Adrenal gland (tissue), 5 donors: ENCODE results near the gene REG3A.

Experiments
- CTCF ChIP-seq, 6 experiments: fragments of 450-650 bp in 4 of 6; fragments of 200-600 bp in 2 of 6; sonication (generic) in 1 of 6; IDR thresholded peaks; 1 replicate in 5 of 6; 2 replicates in 1 of 6; pipeline versions ENCODE4 v1.5.1 to v1.8.0; 2016 to 2021; ENCODE audit warnings: antibody characterized with exemption in 6 of 6, mild to moderate bottlenecking in 2 of 6, moderate library complexity in 1 of 6
- POLR2A ChIP-seq, 2 donors: fragments of 450-650 bp; IDR thresholded peaks; one replicate each; pipeline ENCODE4 v1.6.1; 2017; ENCODE audit warnings: antibody characterized with exemption in 2 of 2, mild to moderate bottlenecking in 2 of 2, moderate library complexity in 1 of 2
- donor health status: DM: no; HTN: no; CAD: no.

- no peak for TF ChIP-seq CTCF (IDR thresholded peaks at IDR 0.05)
- TF ChIP-seq POLR2A (IDR thresholded peaks at IDR 0.05): no peak
Observed at GRCh38 chr2:79162132-79162531, 2.6 kb upstream of the REG3A start.
